GM12878 (cell line): ENCODE data around the gene PRKCQ. TPM values are rescaled to one million over a fixed set of nuclear protein-coding genes. Genes with fewer than 3 reads are reported as not detected.

Experiments
- ATAC-seq: fragments of 200-7000 bp; cut with Tn5 transposase; 3 replicates; pipeline ENCODE4 v1.9.1; 2020; ENCODE audit warnings: mild to moderate bottlenecking, moderate library complexity
- BruUV-seq: library from RNA; stranded (reverse); fragments of 400-500 nt; replicated peaks from 2 replicates; lab custom pipeline; 2021; lab: Mats Ljungman, UMichigan
- CTCF ChIA-PET: fragments of 300-600 bp; sonication (Branson Sonifier 250); formaldehyde crosslinking; extraction: SDS; loops from one replicate; lab custom pipeline; 2021; ENCODE audit warnings: inconsistent platforms; lab: Yijun Ruan, JAX
- POLR2A ChIA-PET: fragments of 350-600 bp; formaldehyde crosslinking; extraction: SDS; loops from one replicate; lab custom pipeline; 2021; ENCODE audit warnings: inconsistent platforms; lab: Charles Lee
- RAD21 ChIA-PET: fragments of 300-600 bp; sonication (Branson Sonifier 250); formaldehyde crosslinking; loops from one replicate; lab custom pipeline; 2023; ENCODE audit warnings: antibody characterized with exemption; ENCODE audit not compliant: unreplicated experiment; lab: Charles Lee
- SMC1A ChIA-PET: fragments of 300-600 bp; sonication (Branson Sonifier 250); formaldehyde crosslinking; loops from one replicate; lab custom pipeline; 2023; ENCODE audit not compliant: unreplicated experiment, uncharacterized antibody; lab: Charles Lee
- DNase-seq: peaks from one replicate; pipeline ENCODE4 v3.0.0-alpha.2; 2011; ENCODE audit warnings: low read depth, low spot score
- FAIRE-seq: peaks from 3 replicates; lab custom pipeline; 2011; peaks lifted over from hg19 to GRCh38; lab: Jason Lieb, UNC
- H2AFZ ChIP-seq: 2 replicates; pipeline ENCODE4 v1.6.0; 2011; ENCODE audit warnings: low read depth, low read length, control low read depth; ENCODE audit not compliant: control insufficient read depth
- H3K27ac ChIP-seq: 2 replicates; pipeline ENCODE4 v1.5.1; 2011; ENCODE audit warnings: control low read depth; ENCODE audit not compliant: control insufficient read depth, insufficient read depth
- H3K27me3 ChIP-seq, 2 experiments: replicated peaks in 1 of 2; 2 replicates each; pipeline versions ENCODE4 v1.6.0 to v1.6.1; 2011; ENCODE audit warnings: low read length in 1 of 2; ENCODE audit not compliant: control insufficient read depth in 2 of 2, insufficient read depth in 2 of 2
- H3K36me3 ChIP-seq, 2 experiments: 2 replicates each; pipeline ENCODE4 v1.5.1; 2011; ENCODE audit warnings: low read length in 1 of 2; ENCODE audit not compliant: control insufficient read depth in 2 of 2, insufficient read depth in 2 of 2
- H3K4me1 ChIP-seq: 2 replicates; pipeline ENCODE4 v1.6.1; 2011; ENCODE audit warnings: mild to moderate bottlenecking, low read length, moderate library complexity, mixed read lengths; ENCODE audit not compliant: control insufficient read depth, insufficient read depth
- H3K4me2 ChIP-seq: 2 replicates; pipeline ENCODE4 v1.6.0; 2011; ENCODE audit warnings: control low read depth; ENCODE audit not compliant: control insufficient read depth, insufficient read depth
- H3K4me3 ChIP-seq: fragments of 200-600 bp; sonication (generic); 2 replicates; pipeline ENCODE4 v1.5.1; 2016
- H3K79me2 ChIP-seq: 2 replicates; pipeline ENCODE4 v1.6.0; 2011; ENCODE audit warnings: low read length; ENCODE audit not compliant: control insufficient read depth, insufficient read depth
- H3K9ac ChIP-seq: 2 replicates; pipeline ENCODE4 v1.8.0; 2011; ENCODE audit warnings: low read length, control low read depth, mixed read lengths; ENCODE audit not compliant: control insufficient read depth, insufficient read depth
- H3K9me3 ChIP-seq: replicated peaks from 3 replicates; pipeline ENCODE4 v1.5.1; 2011; ENCODE audit warnings: mild to moderate bottlenecking, low read length; ENCODE audit not compliant: control insufficient read depth, insufficient read depth
- H4K20me1 ChIP-seq: 2 replicates; pipeline ENCODE4 v1.6.0; 2011; ENCODE audit not compliant: control insufficient read depth, insufficient read depth
- BCL3 ChIP-seq: IDR thresholded peaks from 2 replicates; pipeline ENCODE4 v1.6.1; 2011; ENCODE audit warnings: borderline replicate concordance, low read depth, mild to moderate bottlenecking, moderate library complexity, low read length; ENCODE audit not compliant: insufficient read depth, poor library complexity, severe bottlenecking
- DPF2 ChIP-seq: fragments of 450-650 bp; IDR thresholded peaks from 2 replicates; pipeline ENCODE4 v1.6.1; 2017; ENCODE audit warnings: mild to moderate bottlenecking
- ETV6 ChIP-seq, 2 experiments: fragments of 450-650 bp in 1 of 2; IDR thresholded peaks in 1 of 2; conservative IDR thresholded peaks in 1 of 2; 2 replicates each; pipeline ENCODE4 v1.6.1; 2014; ENCODE audit warnings: antibody characterized with exemption in 1 of 2, borderline replicate concordance in 1 of 2, low read depth in 1 of 2, mild to moderate bottlenecking in 1 of 2, moderate library complexity in 1 of 2
- JUNB ChIP-seq: IDR thresholded peaks from 2 replicates; pipeline ENCODE4 v1.6.1; 2016; ENCODE audit warnings: antibody characterized with exemption, mild to moderate bottlenecking
- KAT2A ChIP-seq: conservative IDR thresholded peaks from 2 replicates; pipeline ENCODE4 v1.6.1; 2011; ENCODE audit warnings: low read depth, low read length; ENCODE audit not compliant: control insufficient read depth
- RFX5 ChIP-seq: IDR thresholded peaks from 2 replicates; pipeline ENCODE4 v1.6.1; 2011; ENCODE audit warnings: low read depth, low read length, improper control_type of control experiment
- SRF ChIP-seq, 2 experiments: IDR thresholded peaks; 2 replicates each; pipeline ENCODE4 v1.6.1; 2011; ENCODE audit warnings: low read depth in 2 of 2, low read length in 2 of 2, mild to moderate bottlenecking in 1 of 2, moderate library complexity in 1 of 2
- WRNIP1 ChIP-seq: IDR thresholded peaks from 2 replicates; pipeline ENCODE4 v1.6.1; 2011; ENCODE audit warnings: low read depth, low read length, improper control_type of control experiment, borderline replicate concordance
- ZBTB4 ChIP-seq: fragments of 450-650 bp; formaldehyde crosslinking; IDR thresholded peaks from 2 replicates; pipeline ENCODE4 v1.4.0; 2022; ENCODE audit warnings: mild to moderate bottlenecking, moderate library complexity
- ZNF24 ChIP-seq: fragments of 450-650 bp; IDR thresholded peaks from 2 replicates; pipeline ENCODE4 v1.6.1; 2017; ENCODE audit warnings: antibody characterized with exemption, mild to moderate bottlenecking
- WGBS: methylation state at CpG from one replicate; pipeline ENCODE4 v1.1.6; 2016; ENCODE audit warnings: low lambda C conversion rate; ENCODE audit not compliant: insufficient replicate concordance, insufficient coverage; ENCODE audit errors: missing lambda C conversion rate; 5-methylcytosine and 5-hydroxymethylcytosine counted together
- in situ Hi-C: fragments of 300-500 bp; cut with MboI; formaldehyde crosslinking; loops from 9 replicates; pipeline ENCODE4 v1.14.3; 2018; ENCODE audit warnings: mixed read lengths
- intact Hi-C: fragments of 100-400 bp; cut with micrococcal nuclease; formaldehyde crosslinking; loops from one replicate; pipeline ENCODE4 v1.14.2; 2022; ENCODE audit not compliant: unreplicated experiment
- polyA plus RNA-seq, 11 experiments: library from polyadenylated mRNA; depleted of rRNA in 4 of 11; unstranded in 6 of 11; stranded (reverse) in 5 of 11; fragments of >200 nt; fragmentation: Nextera tagmentation in 4 of 11; fragmentation: Illumina TruSeq in 1 of 11; extraction: Ambion mirVana in 4 of 11; extraction: Trizol in 1 of 11; gene quantifications; 1 replicate in 1 of 11; 2 replicates in 10 of 11; pipeline versions ENCODE4 v1.2.1 to v1.2.3, GENCODE V29; 2011 to 2016; ENCODE audit warnings: inconsistent platforms in 2 of 11, missing spikeins in 2 of 11, low read depth in 1 of 11
- total RNA-seq, 4 experiments: library from RNA; depleted of rRNA in 3 of 4; stranded (reverse); fragments of >200 nt in 3 of 4; fragmentation: Illumina TruSeq in 1 of 4; extraction: Trizol in 1 of 4; gene quantifications; 2 replicates each; pipeline versions ENCODE4 v1.2.1 to v1.2.3, GENCODE V29; 2013 to 2021
- TF ChIP-seq, protein P1 (sequence below): fragments of 150-350 bp; IDR thresholded peaks from 2 replicates; pipeline ENCODE4 v1.6.1; 2016; ENCODE audit warnings: low read depth, low read length
- TF ChIP-seq, protein P2 (sequence below): IDR thresholded peaks from 2 replicates; pipeline ENCODE4 v1.6.1; 2011; ENCODE audit warnings: borderline replicate concordance, low read depth, mild to moderate bottlenecking, moderate library complexity, mixed read lengths, low read length; ENCODE audit not compliant: insufficient read depth; ENCODE audit errors: extremely low read length

PRKCQ gene
- total and polyA plus RNA-seq, 10 of the 15 experiments (the other 5 are each of a cell fraction or from before 2014, with no cell fraction given), result 0.26 to 8.9 (median 0.98) TPM

GRCh38 chr10:6418613-6419216 lies 161.4 kb downstream of the PRKCQ start (continued):
- TF ChIP-seq, protein P1, sequence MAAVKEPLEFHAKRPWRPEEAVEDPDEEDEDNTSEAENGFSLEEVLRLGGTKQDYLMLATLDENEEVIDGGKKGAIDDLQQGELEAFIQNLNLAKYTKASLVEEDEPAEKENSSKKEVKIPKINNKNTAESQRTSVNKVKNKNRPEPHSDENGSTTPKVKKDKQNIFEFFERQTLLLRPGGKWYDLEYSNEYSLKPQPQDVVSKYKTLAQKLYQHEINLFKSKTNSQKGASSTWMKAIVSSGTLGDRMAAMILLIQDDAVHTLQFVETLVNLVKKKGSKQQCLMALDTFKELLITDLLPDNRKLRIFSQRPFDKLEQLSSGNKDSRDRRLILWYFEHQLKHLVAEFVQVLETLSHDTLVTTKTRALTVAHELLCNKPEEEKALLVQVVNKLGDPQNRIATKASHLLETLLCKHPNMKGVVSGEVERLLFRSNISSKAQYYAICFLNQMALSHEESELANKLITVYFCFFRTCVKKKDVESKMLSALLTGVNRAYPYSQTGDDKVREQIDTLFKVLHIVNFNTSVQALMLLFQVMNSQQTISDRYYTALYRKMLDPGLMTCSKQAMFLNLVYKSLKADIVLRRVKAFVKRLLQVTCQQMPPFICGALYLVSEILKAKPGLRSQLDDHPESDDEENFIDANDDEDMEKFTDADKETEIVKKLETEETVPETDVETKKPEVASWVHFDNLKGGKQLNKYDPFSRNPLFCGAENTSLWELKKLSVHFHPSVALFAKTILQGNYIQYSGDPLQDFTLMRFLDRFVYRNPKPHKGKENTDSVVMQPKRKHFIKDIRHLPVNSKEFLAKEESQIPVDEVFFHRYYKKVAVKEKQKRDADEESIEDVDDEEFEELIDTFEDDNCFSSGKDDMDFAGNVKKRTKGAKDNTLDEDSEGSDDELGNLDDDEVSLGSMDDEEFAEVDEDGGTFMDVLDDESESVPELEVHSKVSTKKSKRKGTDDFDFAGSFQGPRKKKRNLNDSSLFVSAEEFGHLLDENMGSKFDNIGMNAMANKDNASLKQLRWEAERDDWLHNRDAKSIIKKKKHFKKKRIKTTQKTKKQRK, result no peak
- TF ChIP-seq JUNB (no peak), DPF2 (no peak)

GRCh38 chr10:6418167-6418566 lies 161.9 kb downstream of the PRKCQ start:
- H4K20me1 ChIP-seq, result no peaks in the 10 kb centered on the region
- no peak overlapping the region for H3K9ac ChIP-seq
- SMC1A ChIA-PET, result interaction anchor here (0.7 to 5.4 kb wide), 7 partner anchors 26 to 264 kb away, joined by 3 to 46 read pairs (median 4); no protein-coding TSS in a partner anchor
- POLR2A ChIA-PET, result no interaction called here
- no peaks in the 10 kb centered on the region for H3K9me3 ChIP-seq
- no peak overlapping the region for H3K27ac ChIP-seq
- no peaks in the 10 kb centered on the region; a peak in 2 of 4 replicates for H3K27me3 ChIP-seq
- BruUV-seq, result no TSS peak
- no peak for TF ChIP-seq ETV6 (conservative IDR thresholded peaks at IDR 0.05 in 1 of 2, IDR thresholded peaks at IDR 0.05 in 1 of 2; ENCODE audit: borderline replicate concordance in 1 of 2, low read depth in 1 of 2)
- TF ChIP-seq WRNIP1, result no peak
- no peak for TF ChIP-seq BCL3
- no peak for TF ChIP-seq ZBTB4 (CRISPR knock-in tag)
- TF ChIP-seq, protein P2, sequence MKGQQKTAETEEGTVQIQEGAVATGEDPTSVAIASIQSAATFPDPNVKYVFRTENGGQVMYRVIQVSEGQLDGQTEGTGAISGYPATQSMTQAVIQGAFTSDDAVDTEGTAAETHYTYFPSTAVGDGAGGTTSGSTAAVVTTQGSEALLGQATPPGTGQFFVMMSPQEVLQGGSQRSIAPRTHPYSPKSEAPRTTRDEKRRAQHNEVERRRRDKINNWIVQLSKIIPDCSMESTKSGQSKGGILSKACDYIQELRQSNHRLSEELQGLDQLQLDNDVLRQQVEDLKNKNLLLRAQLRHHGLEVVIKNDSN, result no peak
- TF ChIP-seq ZNF24, result no peak
- TF ChIP-seq KAT2A, result no peak
- TF ChIP-seq RFX5, result no peak
- TF ChIP-seq SRF (IDR thresholded peaks at IDR 0.05; ENCODE audit: low read depth in 2 of 2, low read length in 2 of 2), result no peak
- CTCF ChIA-PET, result interaction anchor here (0.8 to 5.7 kb wide), 14 partner anchors 19 to 264 kb away, joined by 3 to 61 read pairs (median 5); no protein-coding TSS in a partner anchor
- no peaks in the 10 kb centered on the region for H3K79me2 ChIP-seq
- H2AFZ ChIP-seq, result no peak overlapping the region
- no peak overlapping the region for H3K4me3 ChIP-seq
- intact Hi-C loops (loop anchor here (5.0 kb wide), 1 partner anchor 159 kb away; no protein-coding TSS in a partner anchor), in situ Hi-C loops (no loop called here)
- no peak for DNase-seq
- no peaks in the 10 kb centered on the region for H3K4me1 ChIP-seq
- no peak for FAIRE-seq
- RAD21 ChIA-PET, result interaction anchor here (0.9 to 2.8 kb wide), 6 partner anchors 164 to 261 kb away, joined by 3 to 14 read pairs (median 4); no protein-coding TSS in a partner anchor
- no peak for ATAC-seq
- WGBS, result 14% methylated on average over 5 of the region's 5 CpGs
- H3K36me3 ChIP-seq, result no peaks in the 10 kb centered on the region
- no peak overlapping the region for H3K4me2 ChIP-seq
